ENCODE data around the gene CADPS. TPM values are rescaled to one million over a fixed set of nuclear protein-coding genes. Genes with fewer than 3 reads are reported as not detected.

CADPS gene
- polyA plus RNA-seq, 1 donor: 17.8 TPM

DNA sequence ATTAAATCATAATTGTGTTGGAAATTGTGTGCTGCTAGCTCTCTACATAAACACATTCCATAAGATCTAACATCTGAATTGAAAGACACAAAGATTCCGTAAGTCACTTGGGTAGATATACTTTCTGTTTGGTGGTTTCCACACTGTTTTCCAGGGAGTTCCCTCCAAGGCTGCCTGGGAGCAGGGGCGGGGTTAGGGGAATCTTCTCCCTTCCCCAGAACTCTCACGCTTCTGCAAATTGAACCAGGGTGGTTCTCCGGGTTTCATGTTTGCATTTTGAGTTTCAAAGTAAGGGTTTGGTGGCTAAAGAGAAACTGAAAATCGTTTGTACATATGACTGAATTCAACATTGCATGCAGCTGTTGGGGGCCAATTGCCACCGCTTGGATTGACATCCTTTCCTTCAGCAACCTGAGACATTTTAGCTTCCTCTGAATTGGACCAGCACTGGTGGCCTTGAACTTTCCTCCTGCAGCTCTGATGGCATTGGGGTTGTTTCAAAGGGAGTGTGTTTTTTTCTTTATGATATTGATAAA lies 309.1 kb downstream of the CADPS start:
- no peaks in the 10 kb centered on the region for H3K36me3 ChIP-seq (ENCODE audit: control insufficient read depth, insufficient read depth, low read length)

DNA sequence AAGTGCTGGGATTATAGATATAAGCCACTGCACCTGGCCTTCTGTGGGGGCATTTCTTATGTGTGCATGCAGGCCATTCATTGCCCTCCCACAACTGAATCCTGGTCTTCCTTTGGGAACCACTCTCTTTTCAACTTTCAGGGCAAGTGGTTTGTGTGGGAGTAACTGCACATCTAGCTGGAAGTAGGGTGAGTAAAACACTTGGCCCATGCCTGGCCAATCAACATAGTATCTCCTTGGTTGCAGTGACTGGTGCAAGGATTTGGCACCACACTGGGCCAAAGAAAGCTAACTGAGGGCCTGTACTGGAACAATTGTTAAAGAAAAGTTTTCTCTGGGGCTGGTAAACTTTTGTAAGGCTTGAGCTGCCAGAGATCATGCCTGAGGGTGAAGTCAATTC lies 312.6 kb downstream of the CADPS start:
- Histone ChIP-seq H3K9me3 (ENCODE audit: control insufficient read depth, low read depth, low read length) (no peaks in the 10 kb centered on the region), H3K27ac (ENCODE audit: low read length) (no peak overlapping the region), H3K36me3 (ENCODE audit: control insufficient read depth, insufficient read depth, low read length) (no peaks in the 10 kb centered on the region), H3K4me1 (ENCODE audit: control insufficient read depth, insufficient read depth, low read length) (no peaks in the 10 kb centered on the region), H3K4me3 (ENCODE audit: low read length) (no peak overlapping the region), H3K27me3 (ENCODE audit: control insufficient read depth, insufficient read depth, low read length) (no peaks in the 10 kb centered on the region)
- no peak for DNase-seq

More for the DNA sequence above, 309.1 kb downstream of the CADPS start:
- Histone ChIP-seq H3K4me3 (ENCODE audit: low read length) (no peak overlapping the region), H3K27ac (ENCODE audit: low read length) (no peak overlapping the region), H3K27me3 (ENCODE audit: control insufficient read depth, insufficient read depth, low read length) (no peaks in the 10 kb centered on the region), H3K4me1 (ENCODE audit: control insufficient read depth, insufficient read depth, low read length) (no peaks in the 10 kb centered on the region), H3K9me3 (ENCODE audit: control insufficient read depth, low read depth, low read length) (no peaks in the 10 kb centered on the region)
- no peak for DNase-seq
- no CpG with 5 or more reads among the region's 6 CpGs for WGBS (ENCODE audit: insufficient coverage, low lambda C conversion rate)

DNA sequence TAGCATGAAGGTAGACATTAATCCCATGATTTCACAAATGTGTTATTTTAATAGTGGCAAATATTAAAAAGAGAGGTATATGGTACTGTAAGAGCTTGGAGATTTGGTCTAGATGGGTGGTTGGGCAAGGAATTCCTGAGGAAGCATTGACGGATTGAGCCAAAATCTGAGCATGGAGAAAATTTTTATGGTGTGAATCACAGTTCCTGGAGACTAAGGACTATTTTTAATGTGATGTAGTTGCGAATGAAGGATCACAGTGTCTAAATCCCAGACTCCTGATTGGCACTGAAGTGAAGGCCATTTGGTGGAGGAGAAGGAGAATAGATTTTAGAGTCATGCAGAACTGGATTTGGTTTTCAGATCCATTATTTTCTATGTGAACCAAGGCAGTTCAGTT lies 313.2 kb downstream of the CADPS start:
- H3K36me3 ChIP-seq (ENCODE audit: control insufficient read depth, insufficient read depth, low read length): no peaks in the 10 kb centered on the region
- H3K4me3 ChIP-seq (ENCODE audit: low read length): no peak overlapping the region
- no peaks in the 10 kb centered on the region for H3K27me3 ChIP-seq (ENCODE audit: control insufficient read depth, insufficient read depth, low read length)
- no CpG with 5 or more reads among the region's 2 CpGs for WGBS (ENCODE audit: insufficient coverage, low lambda C conversion rate)
- no peak for DNase-seq
- no peaks in the 10 kb centered on the region for H3K4me1 ChIP-seq (ENCODE audit: control insufficient read depth, insufficient read depth, low read length)
- H3K9me3 ChIP-seq (ENCODE audit: control insufficient read depth, low read depth, low read length): no peaks in the 10 kb centered on the region
- no peak overlapping the region for H3K27ac ChIP-seq (ENCODE audit: low read length)

DNA sequence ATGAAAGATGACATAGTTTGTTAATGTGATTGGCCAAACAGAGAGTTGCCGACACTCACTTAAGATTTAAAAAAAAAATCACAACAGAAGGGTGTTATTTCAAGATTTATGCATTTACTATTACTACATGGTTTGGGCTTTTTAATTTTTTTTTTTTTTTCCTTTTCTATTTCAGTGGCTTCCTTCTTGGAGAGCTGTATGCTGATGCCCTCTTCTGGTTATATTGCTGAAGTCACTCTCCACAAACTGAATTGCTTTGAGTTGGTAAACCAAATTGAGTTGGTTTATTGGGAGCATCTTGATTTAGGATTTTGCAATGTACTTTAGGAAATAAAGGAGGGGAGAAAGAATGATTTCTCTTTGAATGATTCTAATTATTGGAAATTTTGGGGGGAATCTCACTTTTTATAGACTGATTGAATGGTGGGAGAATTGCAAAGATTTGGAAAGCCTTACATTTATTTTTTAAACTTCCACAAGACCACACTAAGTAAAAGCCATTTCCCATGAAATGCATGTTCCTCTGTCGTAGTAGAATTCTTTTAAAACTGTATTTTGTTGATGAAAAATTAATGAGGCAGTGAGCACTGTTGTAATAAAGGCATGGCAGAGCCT lies 315.3 kb downstream of the CADPS start:
- Histone ChIP-seq H3K27ac (ENCODE audit: low read length) (no peak overlapping the region), H3K9me3 (ENCODE audit: control insufficient read depth, low read depth, low read length) (no peaks in the 10 kb centered on the region), H3K4me1 (ENCODE audit: control insufficient read depth, insufficient read depth, low read length) (no peaks in the 10 kb centered on the region), H3K4me3 (ENCODE audit: low read length) (no peak overlapping the region), H3K27me3 (ENCODE audit: control insufficient read depth, insufficient read depth, low read length) (no peaks in the 10 kb centered on the region), H3K36me3 (ENCODE audit: control insufficient read depth, insufficient read depth, low read length) (no peaks in the 10 kb centered on the region)
- WGBS (ENCODE audit: insufficient coverage, low lambda C conversion rate): 0% methylated on average over 1 of the region's 2 CpGs
- no peak for DNase-seq

DNA sequence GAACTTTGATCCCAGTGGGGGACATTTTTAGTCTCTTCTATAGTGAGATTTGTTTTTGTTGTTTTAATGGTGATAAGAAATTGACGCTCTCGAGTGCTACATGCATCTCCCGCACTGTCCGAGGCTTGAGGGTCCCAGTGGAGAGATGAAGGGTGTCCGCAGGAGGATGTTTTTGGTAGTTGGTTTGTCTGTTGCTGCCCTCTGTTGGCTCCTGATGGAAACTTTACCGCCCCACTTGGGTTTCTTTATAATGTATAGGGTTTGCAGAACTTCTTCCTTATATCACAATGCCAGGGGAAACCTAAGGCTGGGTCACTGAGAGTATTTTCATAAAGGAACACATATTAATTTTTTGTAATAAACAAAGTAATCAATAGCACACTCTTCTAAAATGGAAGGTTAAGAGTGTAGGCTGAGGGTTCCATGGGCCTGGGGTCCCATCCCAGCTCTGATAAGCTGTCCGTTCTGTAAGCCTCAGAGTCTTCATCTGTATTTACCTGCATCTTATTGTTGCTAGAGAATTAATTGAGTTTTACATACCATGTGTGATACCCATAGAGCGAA lies 316.6 kb downstream of the CADPS start:
- Histone ChIP-seq H3K36me3 (ENCODE audit: control insufficient read depth, insufficient read depth, low read length) (no peaks in the 10 kb centered on the region), H3K27me3 (ENCODE audit: control insufficient read depth, insufficient read depth, low read length) (no peaks in the 10 kb centered on the region), H3K4me1 (ENCODE audit: control insufficient read depth, insufficient read depth, low read length) (no peaks in the 10 kb centered on the region), H3K27ac (ENCODE audit: low read length) (no peak overlapping the region), H3K9me3 (ENCODE audit: control insufficient read depth, low read depth, low read length) (no peaks in the 10 kb centered on the region), H3K4me3 (ENCODE audit: low read length) (no peak overlapping the region)
- no peak for DNase-seq
- no CpG with 5 or more reads among the region's 8 CpGs for WGBS (ENCODE audit: insufficient coverage, low lambda C conversion rate)

DNA sequence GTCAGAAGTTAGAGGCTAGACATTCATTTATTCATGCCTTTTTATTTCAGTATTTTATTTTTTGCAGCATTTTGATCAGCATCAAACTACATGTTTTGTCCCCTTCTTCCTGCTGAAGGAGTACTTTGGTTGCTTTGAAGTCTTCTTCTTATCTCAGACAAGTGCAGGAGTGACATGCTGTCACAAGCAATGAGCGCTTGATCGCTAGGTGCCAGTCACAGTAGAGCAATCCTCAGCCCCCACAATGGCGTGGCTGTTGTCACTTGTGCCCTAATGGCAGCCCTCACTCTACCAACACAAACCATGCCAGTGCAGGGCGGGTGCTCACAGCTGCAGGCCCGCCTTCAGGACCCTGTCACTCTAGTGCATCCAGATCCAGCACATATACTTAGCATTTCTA lies 317.2 kb downstream of the CADPS start:
- Histone ChIP-seq H3K9me3 (ENCODE audit: control insufficient read depth, low read depth, low read length) (no peaks in the 10 kb centered on the region), H3K27me3 (ENCODE audit: control insufficient read depth, insufficient read depth, low read length) (no peaks in the 10 kb centered on the region), H3K4me1 (ENCODE audit: control insufficient read depth, insufficient read depth, low read length) (no peaks in the 10 kb centered on the region), H3K36me3 (ENCODE audit: control insufficient read depth, insufficient read depth, low read length) (no peaks in the 10 kb centered on the region), H3K27ac (ENCODE audit: low read length) (no peak overlapping the region), H3K4me3 (ENCODE audit: low read length) (no peak overlapping the region)
- no peak for DNase-seq
- WGBS (ENCODE audit: insufficient coverage, low lambda C conversion rate): no CpG with 5 or more reads among the region's 5 CpGs

DNA sequence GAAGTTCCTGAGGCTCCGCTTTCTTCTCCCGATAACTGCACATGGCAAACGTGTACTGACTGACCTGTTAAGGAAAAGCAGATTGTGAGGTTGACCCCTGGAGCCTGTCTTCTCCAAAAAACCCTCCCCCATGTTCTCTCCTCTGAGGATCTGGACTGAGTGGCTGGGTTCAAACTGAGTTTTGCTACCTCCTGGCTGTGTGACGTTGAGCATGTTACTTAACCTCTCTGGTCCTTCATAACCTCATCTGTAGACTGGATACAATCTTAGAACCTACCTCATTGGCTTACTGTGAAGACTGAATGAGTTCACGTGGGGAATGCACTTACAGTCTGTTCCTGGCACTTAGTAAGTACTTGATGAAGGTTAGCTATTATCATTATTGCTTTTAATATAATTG lies 317.8 kb downstream of the CADPS start:
- Histone ChIP-seq H3K4me1 (ENCODE audit: control insufficient read depth, insufficient read depth, low read length) (no peaks in the 10 kb centered on the region), H3K36me3 (ENCODE audit: control insufficient read depth, insufficient read depth, low read length) (no peaks in the 10 kb centered on the region), H3K27ac (ENCODE audit: low read length) (no peak overlapping the region), H3K4me3 (ENCODE audit: low read length) (no peak overlapping the region), H3K9me3 (ENCODE audit: control insufficient read depth, low read depth, low read length) (no peaks in the 10 kb centered on the region), H3K27me3 (ENCODE audit: control insufficient read depth, insufficient read depth, low read length) (no peaks in the 10 kb centered on the region)
- no CpG with 5 or more reads among the region's 5 CpGs for WGBS (ENCODE audit: insufficient coverage, low lambda C conversion rate)
- no peak for DNase-seq

DNA sequence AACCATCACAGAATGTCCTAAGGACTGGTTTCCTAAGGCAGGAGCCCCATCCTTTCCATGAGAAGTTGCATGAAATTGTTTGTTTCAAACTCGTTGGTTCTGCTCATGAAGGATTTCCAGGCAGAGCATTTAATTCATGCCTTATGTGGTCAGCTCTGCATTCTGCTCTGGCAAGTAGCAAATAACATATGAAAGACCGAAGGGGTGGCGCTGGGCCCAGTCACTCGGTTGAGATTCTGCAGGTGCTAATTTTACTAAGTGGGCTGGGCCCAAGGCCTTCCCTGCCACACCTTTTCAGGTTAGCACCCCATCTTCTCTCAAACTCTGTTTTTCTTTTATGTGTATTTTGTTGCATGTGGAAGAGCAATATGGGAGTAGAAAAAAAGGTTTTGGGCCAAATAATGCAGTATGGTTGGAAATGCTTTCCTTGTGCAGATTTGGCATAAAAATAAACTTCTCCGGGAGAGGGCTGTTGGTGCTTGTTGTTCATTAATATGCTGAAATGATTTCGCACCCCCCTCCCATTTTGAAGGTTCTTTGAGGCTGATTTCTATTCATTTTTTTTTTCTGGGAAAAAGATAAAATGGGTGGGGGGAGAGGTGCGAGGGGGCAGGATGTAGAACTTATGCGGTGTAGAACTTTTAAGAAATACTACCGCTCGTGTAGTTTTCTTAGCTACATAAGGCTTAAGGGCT lies 318.9 kb downstream of the CADPS start:
- no peak for DNase-seq
- H3K36me3 ChIP-seq (ENCODE audit: control insufficient read depth, insufficient read depth, low read length): no peaks in the 10 kb centered on the region
- no peaks in the 10 kb centered on the region for H3K9me3 ChIP-seq (ENCODE audit: control insufficient read depth, low read depth, low read length)
- H3K27ac ChIP-seq (ENCODE audit: low read length): no peak overlapping the region
- no peaks in the 10 kb centered on the region for H3K27me3 ChIP-seq (ENCODE audit: control insufficient read depth, insufficient read depth, low read length)
- 83% methylated on average over 1 of the region's 10 CpGs for WGBS (ENCODE audit: insufficient coverage, low lambda C conversion rate)
- H3K4me1 ChIP-seq (ENCODE audit: control insufficient read depth, insufficient read depth, low read length): no peaks in the 10 kb centered on the region
- H3K4me3 ChIP-seq (ENCODE audit: low read length): no peak overlapping the region

DNA sequence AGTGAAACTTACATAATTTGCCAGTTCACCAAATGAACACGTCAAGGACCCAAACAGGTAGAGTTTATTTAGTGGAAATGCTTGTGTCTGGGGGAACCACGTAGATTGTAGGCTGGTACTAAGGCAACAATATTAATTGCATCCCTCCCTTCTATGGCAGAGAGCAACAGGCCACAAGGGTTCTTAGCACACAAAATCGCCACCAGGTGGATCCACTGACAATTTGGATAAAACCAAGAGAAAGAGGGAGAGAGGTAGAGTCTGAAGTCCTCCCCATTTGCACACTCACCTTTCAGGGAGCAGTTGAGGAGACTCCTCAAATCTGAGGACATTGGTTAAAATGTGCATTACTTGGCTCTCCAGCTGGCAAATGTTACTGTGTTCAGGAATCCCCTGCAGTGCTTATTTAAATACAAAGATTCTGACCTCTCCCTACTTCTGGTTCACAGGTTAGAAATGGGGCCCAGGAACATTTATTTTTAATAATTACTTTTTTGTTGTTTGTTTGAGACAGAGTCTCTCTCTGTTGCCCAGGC lies 320.9 kb downstream of the CADPS start:
- Histone ChIP-seq H3K9me3 (ENCODE audit: control insufficient read depth, low read depth, low read length) (no peaks in the 10 kb centered on the region), H3K27me3 (ENCODE audit: control insufficient read depth, insufficient read depth, low read length) (no peaks in the 10 kb centered on the region), H3K4me1 (ENCODE audit: control insufficient read depth, insufficient read depth, low read length) (no peaks in the 10 kb centered on the region), H3K36me3 (ENCODE audit: control insufficient read depth, insufficient read depth, low read length) (no peaks in the 10 kb centered on the region), H3K4me3 (ENCODE audit: low read length) (no peak overlapping the region), H3K27ac (ENCODE audit: low read length) (no peak overlapping the region)
- DNase-seq: no peak
- WGBS (ENCODE audit: insufficient coverage, low lambda C conversion rate): no CpG with 5 or more reads among the region's 3 CpGs

DNA sequence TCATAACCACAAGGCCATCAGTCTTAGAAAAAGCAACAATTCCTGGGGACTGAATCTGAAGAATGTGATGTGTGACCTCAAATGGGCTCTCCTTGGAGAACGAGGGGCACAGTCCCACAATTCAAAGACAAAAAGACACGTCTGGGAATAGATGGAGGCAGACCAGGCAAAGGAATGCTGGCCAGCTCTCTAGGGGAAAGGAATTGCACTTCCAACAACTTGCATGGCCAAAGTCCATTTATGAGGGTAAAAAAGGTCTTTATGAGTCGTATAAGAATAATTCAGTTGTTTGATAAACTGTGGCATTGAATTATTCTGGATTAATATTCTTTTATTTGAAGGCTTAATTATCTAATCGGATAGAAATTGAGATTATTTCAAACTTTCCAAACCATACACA lies 321.4 kb downstream of the CADPS start:
- Histone ChIP-seq H3K36me3 (ENCODE audit: control insufficient read depth, insufficient read depth, low read length) (no peaks in the 10 kb centered on the region), H3K4me1 (ENCODE audit: control insufficient read depth, insufficient read depth, low read length) (no peaks in the 10 kb centered on the region), H3K4me3 (ENCODE audit: low read length) (no peak overlapping the region), H3K27ac (ENCODE audit: low read length) (no peak overlapping the region), H3K9me3 (ENCODE audit: control insufficient read depth, low read depth, low read length) (no peaks in the 10 kb centered on the region), H3K27me3 (ENCODE audit: control insufficient read depth, insufficient read depth, low read length) (no peaks in the 10 kb centered on the region)
- no peak for DNase-seq
- no CpG with 5 or more reads among the region's 4 CpGs for WGBS (ENCODE audit: insufficient coverage, low lambda C conversion rate)
